ENCODE results near the gene PWWP2B.

GRCh38 chr10:132391676-132392020 is 5.4 kb upstream of the PWWP2B start:
- TF ChIP-seq, protein P1, sequence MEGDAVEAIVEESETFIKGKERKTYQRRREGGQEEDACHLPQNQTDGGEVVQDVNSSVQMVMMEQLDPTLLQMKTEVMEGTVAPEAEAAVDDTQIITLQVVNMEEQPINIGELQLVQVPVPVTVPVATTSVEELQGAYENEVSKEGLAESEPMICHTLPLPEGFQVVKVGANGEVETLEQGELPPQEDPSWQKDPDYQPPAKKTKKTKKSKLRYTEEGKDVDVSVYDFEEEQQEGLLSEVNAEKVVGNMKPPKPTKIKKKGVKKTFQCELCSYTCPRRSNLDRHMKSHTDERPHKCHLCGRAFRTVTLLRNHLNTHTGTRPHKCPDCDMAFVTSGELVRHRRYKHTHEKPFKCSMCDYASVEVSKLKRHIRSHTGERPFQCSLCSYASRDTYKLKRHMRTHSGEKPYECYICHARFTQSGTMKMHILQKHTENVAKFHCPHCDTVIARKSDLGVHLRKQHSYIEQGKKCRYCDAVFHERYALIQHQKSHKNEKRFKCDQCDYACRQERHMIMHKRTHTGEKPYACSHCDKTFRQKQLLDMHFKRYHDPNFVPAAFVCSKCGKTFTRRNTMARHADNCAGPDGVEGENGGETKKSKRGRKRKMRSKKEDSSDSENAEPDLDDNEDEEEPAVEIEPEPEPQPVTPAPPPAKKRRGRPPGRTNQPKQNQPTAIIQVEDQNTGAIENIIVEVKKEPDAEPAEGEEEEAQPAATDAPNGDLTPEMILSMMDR (IDR thresholded peaks at IDR 0.05 in 8 of 11, conservative IDR thresholded peaks at IDR 0.05 in 3 of 11): no peak
- peak in 1 of 3 donors; percentile 23 for TF ChIP-seq POLR2AphosphoS5 (IDR thresholded peaks at IDR 0.05)
- no peak for TF ChIP-seq POLR2A (IDR thresholded peaks at IDR 0.05)
